Amniotic epithelial cell (primary cell): ENCODE measurements around the gene CEMP1.
"Not testable (repeated sequence)": the region's sequence is repeated elsewhere in the genome, so short reads cannot be mapped to it uniquely, and the experiment has no call there.

Experiments
- DNase-seq: peaks from one replicate; pipeline ENCODE4 v3.0.0-alpha.2; 2010; ENCODE audit warnings: low read depth

CEMP1 gene

DNA sequence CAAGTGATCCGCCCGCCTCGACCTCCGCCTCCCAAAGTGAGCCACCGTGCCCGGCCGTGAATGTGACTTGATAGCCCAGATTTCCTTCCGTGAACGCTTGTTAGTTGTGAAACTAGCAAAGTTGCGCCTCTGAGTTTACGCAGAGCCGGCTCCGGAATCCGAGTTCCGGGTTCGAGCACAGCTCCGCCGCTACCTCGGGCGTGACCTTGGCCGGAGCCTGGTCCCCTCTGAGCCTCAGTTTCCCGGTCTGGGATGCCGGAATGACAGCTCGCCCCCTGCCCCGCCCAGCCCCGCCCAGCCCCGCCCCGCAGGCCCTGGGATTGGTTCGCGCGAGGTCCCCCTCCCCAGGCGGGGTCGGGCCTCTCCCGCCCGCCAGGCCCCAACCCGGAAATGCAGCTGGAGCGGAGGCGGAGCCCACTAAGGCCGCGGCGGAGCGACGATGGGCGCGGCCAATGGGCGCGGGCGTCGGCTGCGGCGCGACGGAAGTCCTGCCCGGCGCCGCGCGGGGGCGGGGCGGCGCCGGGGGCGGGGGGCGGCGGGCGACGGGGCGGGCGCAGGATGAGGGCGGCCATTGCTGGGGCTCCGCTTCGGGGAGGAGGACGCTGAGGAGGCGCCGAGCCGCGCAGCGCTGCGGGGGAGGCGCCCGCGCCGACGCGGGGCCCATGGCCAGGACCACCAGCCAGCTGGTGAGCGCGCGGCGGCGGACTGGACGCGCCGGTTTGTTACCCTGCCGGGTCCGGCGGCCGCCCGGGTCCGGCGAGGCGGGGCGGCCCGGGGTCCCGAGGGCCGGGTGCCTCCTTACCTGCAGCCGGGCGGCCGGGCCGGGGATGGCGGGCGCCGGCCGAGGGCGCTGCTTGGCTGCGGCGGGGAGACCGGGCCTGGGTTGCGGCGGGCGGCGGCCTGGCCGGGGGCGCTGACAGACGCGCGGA, 6.5 kb upstream of the CEMP1 start, which contains the start of gene PDPK1:
TSS of gene PDPK1 (plus strand) at position 571 of the 929 bp plus-strand sequence. CDS start at position 663, 92 bp downstream.
- peak; percentile 91 for DNase-seq

DNA sequence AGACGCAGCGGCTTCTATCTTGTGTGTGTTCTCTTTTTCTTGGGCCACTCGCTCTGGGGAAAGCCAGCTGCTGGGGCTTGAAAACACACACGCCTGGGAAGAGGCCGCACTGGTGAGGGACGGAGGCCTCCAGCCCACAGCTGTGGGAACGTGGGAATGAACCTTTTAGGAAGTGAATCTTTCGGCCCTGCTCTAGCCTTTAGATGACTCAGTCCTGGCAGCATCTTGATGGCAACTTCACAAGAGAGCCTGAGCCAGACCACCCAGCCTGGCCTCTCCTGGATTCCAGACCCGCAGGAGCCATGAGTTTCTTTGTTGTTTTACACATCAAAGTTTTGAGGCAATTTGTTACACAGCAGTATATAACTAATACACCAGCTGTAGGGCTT, 4.4 kb upstream of the CEMP1 start:
- DNase-seq, result peak; percentile 87

DNA sequence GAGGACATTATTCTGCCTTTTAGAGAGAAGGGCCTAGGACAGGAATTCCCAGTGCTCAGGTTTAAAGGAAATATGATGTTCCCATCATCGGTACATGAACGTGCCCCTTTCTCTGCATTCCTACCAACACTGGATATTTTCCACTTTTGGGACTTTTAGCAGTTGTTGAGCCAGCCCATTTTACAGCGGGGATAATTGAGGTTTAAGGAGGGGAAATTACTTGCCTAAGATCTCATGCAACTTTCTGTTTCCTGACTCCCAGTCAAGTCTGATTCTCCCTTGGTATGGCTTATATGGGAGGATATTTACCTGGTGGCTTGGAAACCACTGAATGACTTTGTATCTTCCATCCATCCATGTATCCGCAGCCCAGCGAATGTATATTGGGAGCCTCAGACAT, 3.1 kb upstream of the CEMP1 start:
- not testable (repeated sequence) for DNase-seq

DNA sequence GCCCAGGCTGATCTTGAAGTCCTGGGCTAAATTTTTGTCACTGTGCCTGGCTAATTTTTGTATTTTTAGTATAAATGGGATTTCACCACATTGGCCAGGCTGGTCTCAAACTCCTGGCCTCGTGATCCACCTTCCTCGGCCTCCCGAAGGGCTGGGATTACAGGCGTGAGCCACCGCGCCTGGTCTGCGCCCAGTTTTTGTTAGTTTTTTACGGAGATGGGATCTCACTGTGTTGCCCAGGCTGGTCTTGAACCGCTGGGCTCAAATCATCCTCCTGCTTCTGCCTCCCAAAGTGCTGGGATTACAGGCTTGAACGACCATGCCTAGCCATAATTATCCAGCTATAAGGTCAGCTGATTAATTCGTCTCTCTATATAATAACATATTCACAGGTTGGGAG, 2.7 kb upstream of the CEMP1 start:
- no peak for DNase-seq

DNA sequence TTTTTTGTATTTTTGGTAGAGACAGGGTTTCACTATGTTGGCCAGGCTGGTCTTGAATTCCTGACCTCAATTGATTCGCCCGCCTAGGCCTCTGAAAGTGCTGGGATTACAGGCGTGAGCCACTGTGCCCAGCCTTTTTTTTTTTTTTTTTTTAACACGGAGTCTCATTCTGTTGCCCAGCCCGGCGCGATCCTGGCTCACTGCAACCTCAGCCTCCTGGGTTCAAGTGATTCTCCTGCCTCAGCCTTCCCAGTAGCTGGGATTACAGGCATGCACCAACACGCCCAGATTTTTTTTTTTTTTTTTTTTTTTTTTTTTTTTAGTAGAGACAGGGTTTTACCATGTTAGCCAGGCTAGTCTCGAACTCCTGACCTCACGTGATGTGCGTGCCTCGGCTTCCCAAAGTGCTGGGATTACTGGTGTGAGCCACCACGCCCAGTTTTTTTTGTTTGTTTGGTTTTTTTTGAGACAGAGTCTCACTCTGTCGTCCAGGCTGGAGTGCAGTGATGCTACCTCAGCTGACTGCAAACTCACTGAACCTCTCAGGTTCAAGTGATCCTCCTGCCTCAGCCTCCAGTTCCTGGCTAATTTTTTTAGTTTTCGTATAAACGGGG, 2.0 kb upstream of the CEMP1 start:
- DNase-seq, result not testable (repeated sequence)

DNA sequence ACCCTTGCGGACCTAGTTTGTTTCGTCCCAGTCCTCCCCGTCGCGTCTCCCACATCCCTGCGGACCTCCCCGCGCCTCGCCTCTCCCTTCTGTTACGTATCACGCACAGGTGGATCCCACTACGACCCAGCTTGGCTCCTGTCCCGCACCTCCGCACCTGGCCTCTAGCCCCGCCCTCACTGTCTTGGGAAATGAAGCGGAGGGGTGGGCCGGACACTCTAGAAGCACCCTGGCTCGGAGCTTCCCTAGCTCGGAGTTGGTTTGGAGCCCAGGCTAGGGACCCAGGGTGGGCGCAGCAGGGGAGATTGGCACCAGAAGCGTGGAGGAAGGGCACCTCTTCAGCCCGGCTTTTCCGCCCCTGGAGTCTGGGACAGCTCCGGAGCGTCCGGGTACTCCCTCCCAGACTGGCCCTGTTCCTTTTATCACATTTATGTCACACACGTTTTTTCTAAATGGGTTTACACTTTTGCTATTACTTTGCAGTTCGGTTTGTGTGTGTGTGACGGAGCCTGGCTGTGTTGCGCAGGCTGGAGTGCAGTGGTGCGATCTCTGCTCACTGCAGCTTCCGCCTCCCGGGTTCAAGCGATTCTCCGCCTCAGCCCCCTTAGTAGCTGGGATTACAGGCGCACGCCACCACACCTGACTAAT, 1.4 kb upstream of the CEMP1 start:
- peak; percentile 48 for DNase-seq

DNA sequence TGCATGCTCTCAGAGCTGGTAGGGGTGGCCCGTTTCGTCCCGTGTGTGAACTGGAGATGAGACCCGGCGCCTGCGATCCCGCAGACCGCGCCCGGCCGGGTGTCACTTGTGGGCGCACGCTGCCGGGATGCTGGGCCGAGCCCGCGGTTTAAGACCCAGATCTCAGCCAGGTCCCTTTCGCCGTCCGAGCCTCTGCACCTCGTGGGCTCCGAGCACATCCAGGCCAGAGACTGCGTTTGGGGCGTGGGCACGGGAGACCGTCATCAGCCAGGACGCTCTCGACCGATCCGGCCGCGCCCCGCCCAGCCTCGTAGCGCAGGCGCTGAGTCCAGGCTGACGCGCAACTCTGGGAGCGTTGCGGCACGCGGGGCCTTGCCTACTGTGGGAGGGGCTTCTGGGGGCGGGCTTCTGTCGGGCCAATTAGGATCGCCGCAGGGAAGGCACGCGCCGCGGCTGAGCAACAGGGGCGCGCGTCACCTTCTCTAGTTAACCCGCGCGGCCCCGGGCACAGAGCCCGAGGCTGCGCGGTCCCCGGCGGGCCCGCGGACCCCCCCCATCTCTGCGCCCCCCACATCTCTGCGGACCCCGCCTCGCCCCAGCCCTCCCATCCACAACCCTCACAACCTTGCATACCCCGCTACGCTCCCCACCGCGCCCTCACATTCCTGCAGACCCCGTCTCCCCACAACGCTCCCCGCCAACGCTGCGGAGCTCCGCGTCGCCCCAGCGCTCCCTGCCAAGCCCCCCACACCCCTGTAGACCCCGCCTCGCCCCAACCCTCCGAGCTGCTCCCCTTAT, 687 bp upstream of the CEMP1 start:
- DNase-seq, result peak; percentile 93

DNA sequence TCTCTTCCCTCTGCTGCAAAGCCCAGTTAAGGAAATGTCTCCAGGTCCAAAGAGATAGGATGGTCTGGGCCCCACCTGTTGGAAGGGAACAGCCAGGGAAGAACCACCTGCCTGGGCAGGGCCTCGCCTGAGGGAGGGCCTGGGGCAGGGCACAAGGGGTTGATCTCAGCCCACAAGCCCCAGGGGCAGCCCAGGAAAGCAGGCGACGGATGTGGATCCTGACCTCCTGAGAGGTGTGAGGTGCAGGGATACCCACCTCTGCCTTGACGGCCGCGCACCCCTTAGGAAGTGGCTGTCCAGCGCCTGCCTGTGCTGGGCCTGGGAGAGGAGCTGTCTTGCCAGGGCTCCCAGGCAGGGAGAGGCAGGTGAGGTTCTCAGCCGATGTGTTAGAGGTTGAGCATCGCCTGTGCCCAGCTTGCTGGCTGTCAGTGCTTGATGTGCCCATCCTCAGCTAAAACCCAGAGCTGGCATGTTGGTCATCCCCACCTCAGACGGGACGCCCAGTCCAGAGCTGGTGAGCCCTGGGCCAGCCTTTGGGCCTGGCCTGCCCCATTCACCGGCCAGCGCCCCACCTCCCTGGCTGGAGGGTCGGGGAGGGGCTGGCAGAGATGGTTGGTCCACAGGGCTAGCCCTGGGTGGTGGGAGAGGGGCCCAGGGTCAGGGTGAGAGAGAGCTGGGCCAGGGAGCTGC, 434 bp downstream of the CEMP1 start:
- DNase-seq, result no peak

DNA sequence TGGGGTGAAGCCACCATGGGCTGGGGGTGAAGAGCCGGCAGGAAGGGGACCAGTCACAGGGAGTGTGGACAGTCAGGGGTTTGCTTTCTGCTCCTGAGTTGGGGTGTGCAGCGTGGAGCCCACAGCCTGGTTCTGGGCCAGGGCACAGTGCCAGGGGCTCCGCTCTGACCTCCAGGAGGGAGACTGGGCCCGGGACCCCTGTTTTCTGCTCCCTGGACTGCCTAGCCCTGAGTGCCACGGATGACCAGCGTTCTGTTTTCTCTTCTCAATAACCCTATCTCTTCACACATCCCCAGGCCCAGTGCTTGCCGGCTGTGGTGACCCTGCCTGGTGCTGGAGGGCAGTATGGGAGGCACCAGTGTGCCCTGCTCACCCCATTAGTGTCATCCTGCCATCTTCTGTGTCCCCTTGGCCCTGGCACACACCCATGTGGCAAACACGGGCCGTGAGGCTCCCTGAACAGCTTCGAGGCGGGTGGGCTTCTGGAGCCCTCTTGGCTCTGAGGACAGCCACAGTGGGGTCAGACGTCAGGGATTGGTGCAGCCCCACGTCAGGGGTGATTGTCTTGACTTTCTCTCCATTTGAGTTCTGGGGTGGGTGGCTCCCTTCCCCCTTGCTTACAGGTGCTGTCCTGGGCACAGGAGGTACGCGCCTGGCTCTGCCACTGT, 1.1 kb downstream of the CEMP1 start:
- DNase-seq, result no peak

DNA sequence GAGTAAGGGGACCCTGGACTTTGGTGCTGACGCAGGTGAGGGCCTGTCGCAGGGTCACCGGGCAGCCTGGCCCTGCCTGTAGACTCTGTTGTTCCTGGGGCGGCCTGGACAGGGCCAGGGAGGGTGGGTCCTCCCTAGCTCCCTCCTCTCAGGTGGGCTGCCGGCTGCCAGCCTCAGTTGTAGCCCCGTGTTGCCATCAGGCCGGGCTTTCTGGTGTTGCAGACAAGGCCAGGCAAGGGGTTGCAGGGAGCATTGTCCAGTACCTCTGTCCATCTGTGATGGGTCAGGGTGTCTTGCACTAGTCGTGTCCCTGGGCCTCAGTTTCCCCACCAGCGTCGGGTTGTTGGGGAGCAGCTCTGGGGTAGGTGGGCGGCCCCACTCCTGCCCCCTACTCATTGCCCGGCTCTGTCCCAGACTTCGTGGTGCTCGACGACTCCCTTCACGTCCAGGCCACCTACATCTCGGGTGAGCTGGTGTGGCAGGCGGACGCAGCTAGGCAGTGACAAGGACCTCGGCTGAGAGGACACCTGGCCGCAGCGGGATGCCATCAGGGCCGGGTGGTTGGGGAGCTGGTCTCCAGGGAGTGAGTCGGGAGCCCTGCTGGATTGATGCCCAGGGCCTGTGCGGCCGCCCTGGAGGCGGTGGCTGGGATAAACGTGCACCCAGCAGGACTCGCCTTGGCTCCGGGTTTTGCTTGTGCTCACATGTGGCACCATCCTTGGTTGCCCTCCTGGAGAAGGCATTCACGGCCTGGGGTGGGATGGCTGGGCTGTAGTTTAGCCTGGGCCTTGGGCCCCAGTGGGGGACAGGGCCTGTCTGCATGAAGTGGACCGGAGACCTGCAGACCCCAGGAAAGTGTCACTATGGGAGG, 1.9 kb downstream of the CEMP1 start:
- DNase-seq, result no peak

DNA sequence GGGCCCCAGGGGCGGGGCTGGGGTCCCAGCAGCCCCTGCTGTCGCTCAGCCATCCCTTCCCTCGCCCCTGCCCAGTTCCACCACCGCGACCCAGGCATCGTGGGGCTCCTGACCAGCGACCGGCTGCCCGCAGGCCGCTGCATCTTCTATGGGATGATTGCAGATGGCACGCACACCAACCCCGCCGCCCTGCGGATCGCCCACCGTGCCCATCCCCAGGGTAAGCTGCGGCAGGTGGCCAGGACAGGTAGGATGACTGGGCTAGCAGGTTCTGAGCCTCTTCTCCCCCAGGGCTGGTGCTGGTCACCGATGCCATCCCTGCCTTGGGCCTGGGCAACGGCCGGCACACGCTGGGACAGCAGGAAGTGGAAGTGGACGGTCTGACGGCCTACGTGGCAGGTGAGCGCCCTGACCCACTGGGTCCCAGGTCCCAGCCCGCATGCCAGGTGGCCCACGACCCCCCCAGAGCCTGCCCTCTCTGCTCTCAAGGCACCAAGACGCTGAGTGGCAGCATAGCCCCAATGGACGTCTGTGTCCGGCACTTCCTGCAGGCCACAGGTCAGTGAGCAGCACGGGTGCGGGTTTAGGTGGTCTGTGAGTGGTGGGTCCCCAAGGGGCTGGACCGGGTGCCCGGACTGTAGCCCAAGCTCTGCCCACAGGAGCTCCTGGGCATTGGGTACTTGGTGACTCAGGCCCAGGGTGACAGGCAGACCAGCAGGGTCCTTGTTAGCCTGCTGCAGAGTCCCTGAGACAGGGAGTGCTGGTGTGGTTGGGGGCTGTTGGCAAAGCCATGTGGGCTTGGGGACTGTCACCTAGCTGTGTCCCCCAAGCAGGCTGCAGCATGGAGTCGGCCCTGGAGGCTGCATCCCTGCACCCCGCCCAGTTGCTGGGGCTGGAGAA, 2.8 kb downstream of the CEMP1 start:
- DNase-seq, result no peak

DNA sequence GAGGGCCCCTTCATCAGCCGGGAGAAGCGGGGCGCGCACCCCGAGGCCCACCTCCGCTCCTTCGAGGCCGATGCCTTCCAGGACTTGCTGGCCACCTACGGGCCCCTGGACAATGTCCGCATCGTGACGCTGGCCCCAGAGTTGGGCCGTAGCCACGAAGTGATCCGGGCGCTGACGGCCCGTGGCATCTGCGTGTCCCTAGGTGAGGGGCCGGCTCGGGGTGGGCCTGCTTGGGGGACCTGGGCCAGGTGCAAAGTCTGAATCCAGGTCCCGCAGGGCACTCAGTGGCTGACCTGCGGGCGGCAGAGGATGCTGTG, 3.5 kb downstream of the CEMP1 start:
- no peak for DNase-seq

DNA sequence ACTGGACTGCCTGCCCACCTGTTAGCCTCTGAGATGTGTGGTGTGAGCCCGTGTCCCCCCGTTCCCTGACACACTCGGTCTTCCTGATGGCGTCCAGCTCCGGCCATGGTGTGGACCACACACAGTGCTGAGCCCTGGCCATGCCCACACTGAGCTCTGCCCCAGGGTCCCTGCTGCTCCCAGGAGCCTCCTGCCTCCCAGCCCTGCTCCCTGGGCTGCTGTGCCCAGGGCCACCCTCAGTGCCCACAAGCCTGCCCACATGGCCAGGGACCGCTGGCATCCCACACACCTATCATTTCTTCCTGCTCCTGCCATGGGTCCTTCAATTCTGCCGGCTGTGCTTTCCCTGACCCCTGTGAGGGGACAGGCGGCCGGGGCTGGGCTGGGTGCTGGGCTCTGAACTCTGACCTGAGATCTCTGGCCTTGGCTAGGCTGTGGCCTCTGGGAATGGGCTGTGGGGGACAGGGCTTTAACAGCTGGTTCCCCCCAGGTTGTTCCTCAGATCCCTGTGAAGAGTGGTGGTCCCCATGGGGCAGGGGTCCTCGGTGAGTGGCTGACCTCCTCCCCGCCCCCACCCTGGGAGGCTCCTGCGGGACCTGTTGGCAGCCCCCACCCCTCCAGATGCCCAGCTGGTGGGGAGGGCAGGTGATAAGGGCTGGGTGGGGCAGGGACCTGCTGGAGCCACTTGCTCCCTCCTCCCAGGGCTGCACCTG, 4.0 kb downstream of the CEMP1 start:
- no peak for DNase-seq

DNA sequence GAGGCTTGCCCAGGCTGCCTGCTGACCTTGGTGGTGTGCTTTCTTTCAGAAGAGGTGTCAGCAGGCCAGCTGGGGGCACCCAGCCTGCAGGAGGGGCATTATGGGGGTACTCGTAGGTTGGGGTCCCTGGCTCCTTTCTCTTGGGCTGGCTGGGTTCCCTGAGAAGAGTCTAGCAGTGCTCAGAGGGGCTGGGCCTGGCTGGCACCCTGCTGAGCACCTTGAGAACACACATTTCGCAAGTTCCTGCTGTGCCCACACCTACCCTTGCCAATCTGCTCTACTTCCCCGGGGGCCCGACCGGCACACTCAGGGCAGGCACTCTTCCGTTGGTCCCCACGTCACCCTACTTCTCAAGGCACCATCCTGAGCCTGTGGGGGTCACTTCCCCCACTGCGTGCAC, 5.1 kb downstream of the CEMP1 start:
- no peak for DNase-seq

DNA sequence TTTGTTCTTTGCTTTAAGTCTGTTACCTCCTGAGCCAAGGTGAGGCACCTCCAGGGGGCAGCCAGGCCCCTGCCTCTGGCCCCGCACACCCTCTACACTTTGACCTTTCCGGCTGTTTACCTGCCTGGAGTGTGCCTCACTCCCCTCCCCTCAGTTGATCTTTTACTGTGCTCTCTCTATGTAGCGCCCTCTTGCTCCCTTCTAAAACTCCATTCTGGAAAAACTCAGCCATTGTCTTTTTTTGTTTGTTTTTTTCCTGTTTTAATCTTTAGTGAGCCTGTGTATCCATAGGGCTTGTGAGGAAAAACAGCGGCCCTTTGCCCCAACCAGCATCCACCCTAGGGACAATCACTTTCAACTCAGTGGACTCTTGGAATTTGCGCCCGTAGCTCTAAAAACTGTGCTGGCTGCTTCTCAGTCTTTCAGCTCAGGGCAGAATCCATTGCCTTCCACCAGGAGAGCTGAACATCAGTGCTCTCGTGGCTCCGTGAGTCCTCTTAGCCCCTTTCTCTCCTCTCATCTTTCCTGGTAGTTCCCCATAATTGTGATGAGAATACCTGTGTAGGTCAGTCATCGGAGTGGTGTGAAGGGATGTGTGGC, 6.8 kb downstream of the CEMP1 start:
- DNase-seq, result no peak

DNA sequence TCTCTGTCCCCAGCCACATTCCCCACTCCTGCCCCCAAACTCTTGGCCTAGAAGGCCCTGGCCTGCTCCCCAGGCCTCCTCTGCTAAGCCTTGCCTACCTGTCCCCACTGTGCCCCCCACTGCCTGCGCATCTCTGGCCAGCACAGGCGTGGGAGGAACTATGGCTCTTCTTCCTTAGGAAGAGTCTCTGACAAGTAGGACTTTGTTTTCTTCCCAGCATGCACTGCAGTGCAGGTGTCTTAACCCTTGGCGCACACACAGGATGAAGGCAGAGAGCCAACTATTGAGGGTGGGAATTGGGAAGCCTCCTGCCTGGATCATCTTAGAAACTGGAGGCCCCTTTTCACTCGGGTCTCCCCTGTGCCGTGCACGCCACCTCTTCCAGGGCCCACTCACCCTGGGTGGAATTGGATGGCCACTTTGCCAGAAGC, 7.4 kb downstream of the CEMP1 start:
- DNase-seq, result no peak

DNA sequence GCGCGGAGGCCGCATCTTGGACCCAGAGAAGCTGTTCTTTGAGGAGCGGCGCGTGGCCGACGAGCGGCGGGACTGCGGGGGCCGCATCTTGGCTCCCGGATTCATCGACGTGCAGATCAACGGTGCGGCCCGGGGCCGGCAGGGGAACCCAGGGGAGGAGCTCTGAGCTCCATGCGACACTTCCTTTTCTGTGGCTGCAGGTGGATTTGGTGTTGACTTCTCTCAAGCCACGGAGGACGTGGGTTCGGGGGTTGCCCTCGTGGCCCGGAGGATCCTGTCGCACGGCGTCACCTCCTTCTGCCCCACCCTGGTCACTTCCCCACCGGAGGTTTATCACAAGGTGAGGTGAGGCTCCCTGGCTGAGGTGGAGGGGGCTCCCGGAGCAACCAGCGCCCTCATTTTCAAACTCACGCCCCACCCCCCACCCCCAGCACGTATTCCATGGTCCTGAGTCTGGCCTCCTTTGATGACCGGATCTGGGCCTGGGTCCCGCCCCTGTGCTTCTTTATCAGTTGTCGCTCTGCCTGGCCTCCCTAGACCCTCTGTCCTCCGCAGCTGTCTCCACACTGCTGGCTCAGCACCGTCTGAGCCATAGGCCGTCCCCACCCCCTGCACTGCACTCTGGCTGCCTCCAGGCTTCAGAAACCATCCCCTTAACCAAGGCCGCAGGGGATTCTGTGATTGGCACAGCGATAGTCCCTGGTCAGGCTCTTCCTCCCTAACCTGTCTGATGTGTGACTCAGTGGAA, 10.2 kb downstream of the CEMP1 start:
- DNase-seq, result peak; percentile 27
